C4-2B (cell line): ENCODE measurements around the gene OGA.
A peak's percentile ranks its signal among the peaks of the same experiment; 100 is the strongest.

Experiments used
- H3K27ac ChIP-seq: fragments of 450-650 bp; 2 replicates; pipeline ENCODE4 v1.5.1; 2017
- ZFX ChIP-seq: fragments of 450-650 bp; IDR thresholded peaks from 2 replicates; pipeline ENCODE4 v1.6.1; 2017
- TF ChIP-seq, protein P1 (sequence below): fragments of 450-650 bp; conservative IDR thresholded peaks from 2 replicates; pipeline ENCODE4 v1.5.1; 2017; ENCODE audit warnings: mild to moderate bottlenecking

The OGA gene

DNA sequence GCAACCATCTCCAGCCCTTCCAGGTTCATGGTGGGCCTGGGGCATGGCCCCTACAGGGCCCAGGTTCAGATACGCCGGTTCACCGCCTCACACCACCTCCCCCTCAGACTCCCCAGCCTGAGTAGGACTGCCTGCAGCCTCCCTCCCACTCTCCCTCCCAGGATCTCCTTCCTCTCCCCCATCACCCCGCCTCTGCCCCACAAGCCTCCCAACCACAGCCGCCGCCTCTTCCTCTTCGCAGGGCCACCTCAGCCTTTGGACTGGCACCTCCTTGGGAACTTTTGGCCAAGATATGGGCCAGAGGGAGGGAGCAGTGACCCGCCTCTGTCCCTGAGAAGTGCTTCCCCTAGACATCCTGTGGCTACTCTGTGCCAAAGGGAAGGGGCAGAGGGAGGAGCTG is 16.1 kb upstream of the OGA start:
- no peak overlapping the region for H3K27ac ChIP-seq
- TF ChIP-seq, protein P1, sequence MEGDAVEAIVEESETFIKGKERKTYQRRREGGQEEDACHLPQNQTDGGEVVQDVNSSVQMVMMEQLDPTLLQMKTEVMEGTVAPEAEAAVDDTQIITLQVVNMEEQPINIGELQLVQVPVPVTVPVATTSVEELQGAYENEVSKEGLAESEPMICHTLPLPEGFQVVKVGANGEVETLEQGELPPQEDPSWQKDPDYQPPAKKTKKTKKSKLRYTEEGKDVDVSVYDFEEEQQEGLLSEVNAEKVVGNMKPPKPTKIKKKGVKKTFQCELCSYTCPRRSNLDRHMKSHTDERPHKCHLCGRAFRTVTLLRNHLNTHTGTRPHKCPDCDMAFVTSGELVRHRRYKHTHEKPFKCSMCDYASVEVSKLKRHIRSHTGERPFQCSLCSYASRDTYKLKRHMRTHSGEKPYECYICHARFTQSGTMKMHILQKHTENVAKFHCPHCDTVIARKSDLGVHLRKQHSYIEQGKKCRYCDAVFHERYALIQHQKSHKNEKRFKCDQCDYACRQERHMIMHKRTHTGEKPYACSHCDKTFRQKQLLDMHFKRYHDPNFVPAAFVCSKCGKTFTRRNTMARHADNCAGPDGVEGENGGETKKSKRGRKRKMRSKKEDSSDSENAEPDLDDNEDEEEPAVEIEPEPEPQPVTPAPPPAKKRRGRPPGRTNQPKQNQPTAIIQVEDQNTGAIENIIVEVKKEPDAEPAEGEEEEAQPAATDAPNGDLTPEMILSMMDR = no peak
- TF ChIP-seq ZFX = no peak

GRCh38 chr10:101833466-101833865 is 15.2 kb upstream of the OGA start:
- TF ChIP-seq, protein P1 = no peak
- no peak for TF ChIP-seq ZFX
- no peak overlapping the region for H3K27ac ChIP-seq

DNA sequence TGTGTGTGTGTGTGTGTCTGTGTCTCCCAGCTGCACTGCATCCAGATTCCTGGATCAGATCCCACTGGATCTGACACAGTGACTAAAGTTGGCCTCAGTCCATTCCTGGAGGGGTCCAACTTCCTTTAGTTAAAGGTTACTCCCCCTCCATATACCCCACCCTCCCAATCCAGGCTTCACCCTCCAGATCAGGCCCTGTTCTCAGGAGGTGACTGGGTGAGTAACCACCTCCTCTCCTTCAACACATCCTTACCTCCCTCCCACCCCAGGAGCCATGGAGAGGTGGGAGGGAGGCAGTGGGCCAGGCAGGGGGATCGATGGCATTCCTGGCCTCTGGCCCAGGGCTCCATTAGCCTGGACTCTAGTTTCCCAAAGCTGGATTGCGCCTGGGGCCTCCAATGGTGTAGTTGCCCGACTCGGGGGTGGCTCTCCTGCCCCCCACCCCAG is 14.1 kb upstream of the OGA start:
- H3K27ac ChIP-seq = no peak overlapping the region
- TF ChIP-seq, protein P1 = no peak
- TF ChIP-seq ZFX = no peak

DNA sequence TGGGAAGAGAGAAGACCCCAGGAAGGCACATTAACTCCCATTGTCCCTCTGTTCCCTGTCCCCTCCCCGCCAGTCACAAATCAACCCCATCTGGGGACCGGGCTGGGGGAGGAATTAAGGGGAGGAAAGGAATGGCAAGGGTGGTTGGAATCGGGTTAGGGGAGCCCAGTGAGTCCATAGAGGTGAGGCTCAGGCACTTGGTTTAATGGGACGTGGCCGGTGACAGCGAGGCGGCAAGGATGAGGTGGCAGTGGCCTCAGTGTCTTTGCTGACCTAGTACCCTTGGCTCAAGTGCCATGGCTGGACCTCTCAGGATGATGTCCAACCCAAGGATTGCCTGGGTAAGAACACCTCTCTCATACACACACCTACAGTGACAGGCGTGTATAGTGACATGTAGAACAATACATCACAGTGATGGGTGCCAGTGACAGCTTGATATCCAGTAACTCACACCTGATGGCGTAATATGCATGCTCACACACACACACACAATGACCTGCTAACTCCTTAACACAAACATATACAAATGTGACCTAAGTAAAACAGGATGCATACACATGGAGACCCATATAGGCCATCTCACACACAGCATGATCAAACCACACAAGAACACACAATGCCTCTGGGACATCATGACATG is 13.0 kb upstream of the OGA start:
- TF ChIP-seq ZFX = no peak
- TF ChIP-seq, protein P1 = no peak
- H3K27ac ChIP-seq = peak overlapping the region; percentile 30

DNA sequence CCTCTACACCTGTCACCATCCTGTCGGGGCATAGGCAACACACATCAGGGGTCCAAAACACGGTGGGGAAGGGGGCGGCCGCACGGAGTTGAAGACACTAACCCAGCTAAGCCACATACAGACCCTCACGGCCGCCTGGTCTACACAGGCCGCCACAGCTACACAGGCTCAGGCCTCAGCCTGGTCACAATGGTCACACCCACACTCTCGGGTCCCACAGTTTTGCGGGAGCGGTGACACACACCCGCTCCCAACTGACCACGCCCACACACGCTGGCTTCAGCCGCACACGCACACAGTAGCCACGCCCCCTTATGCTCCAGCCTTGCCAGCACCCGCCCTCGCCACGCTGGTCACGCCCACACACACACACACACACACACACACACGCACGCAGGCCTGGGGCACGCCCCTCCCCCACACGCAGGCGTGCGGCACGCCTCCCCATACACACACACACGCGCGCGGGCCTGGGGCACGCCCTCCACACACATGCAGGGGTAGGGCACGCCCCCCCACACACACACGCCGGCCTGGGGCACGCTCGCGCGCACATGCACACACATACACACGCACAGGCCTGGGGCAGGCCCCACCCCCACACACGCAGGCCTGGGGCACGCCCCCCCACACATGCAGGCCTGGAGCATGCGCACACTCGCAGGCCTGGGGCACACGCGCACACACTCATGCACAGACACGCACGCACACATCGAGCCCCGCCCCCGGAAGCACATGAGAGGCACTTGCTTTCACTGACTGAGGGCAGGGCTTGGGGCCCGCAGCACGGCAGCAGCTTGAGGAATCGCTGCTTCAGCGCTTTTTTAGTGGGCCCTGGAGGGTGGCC is 12.3 kb upstream of the OGA start:
- peak overlapping the region; percentile 30 for H3K27ac ChIP-seq
- TF ChIP-seq ZFX = no peak
- TF ChIP-seq, protein P1 = no peak

GRCh38 chr10:101829561-101830315 is 11.5 kb upstream of the OGA start:
- TF ChIP-seq, protein P1 = no peak
- no peak for TF ChIP-seq ZFX
- H3K27ac ChIP-seq = peak overlapping the region; percentile 30; the same call in 1 of the 2 replicates
